Mammary epithelial cell (primary cell): ENCODE measurements around the gene FLII.

Experiments
- CTCF ChIP-seq, 2 donors: IDR thresholded peaks in 1 of 2; conservative IDR thresholded peaks in 1 of 2; 2 replicates each; pipeline ENCODE4 v1.5.1; 2011 to 2012; ENCODE audit warnings: inconsistent platforms in 2 of 2, low read length in 2 of 2, mild to moderate bottlenecking in 2 of 2, control low read depth in 1 of 2, low read depth in 1 of 2; ENCODE audit not compliant: insufficient read depth in 1 of 2; ENCODE audit errors: extremely low read depth in 1 of 2
- EZH2 ChIP-seq: IDR thresholded peaks from 2 replicates; pipeline ENCODE4 v1.6.1; 2012; ENCODE audit warnings: low read length, inconsistent platforms, borderline replicate concordance

- TF ChIP-seq CTCF (conservative IDR thresholded peaks at IDR 0.05 in 1 of 2, IDR thresholded peaks at IDR 0.05 in 1 of 2; ENCODE audit: extremely low read depth in 1 of 2, insufficient read depth in 1 of 2, low read depth in 1 of 2, low read length in 2 of 2) (no peak), EZH2 (no peak)
These were observed at the start of gene FLII for GRCh38 chr17:18258356-18259038.
